H1 (cell line): ENCODE data around the gene NPIPA5.

Source experiments
- CHD2 ChIP-seq: IDR thresholded peaks from 2 replicates; pipeline ENCODE4 v1.6.1; 2012; ENCODE audit warnings: low read length, improper control_type of control experiment
- CTCF ChIP-seq, 3 experiments: IDR thresholded peaks; 1 replicate in 2 of 3; 2 replicates in 1 of 3; pipeline versions ENCODE4 v1.5.1 to v1.6.1; 2011; ENCODE audit warnings: low read length in 3 of 3, mild to moderate bottlenecking in 3 of 3, inconsistent platforms in 2 of 3, low read depth in 1 of 3, moderate library complexity in 1 of 3; ENCODE audit not compliant: insufficient read depth in 1 of 3; ENCODE audit errors: control extremely low read depth in 1 of 3
- EP300 ChIP-seq, 2 experiments: IDR thresholded peaks; 1 replicate in 1 of 2; 2 replicates in 1 of 2; pipeline ENCODE4 v1.6.1; 2011 to 2012; ENCODE audit warnings: low read depth in 2 of 2, low read length in 2 of 2, mild to moderate bottlenecking in 2 of 2, borderline replicate concordance in 1 of 2, inconsistent platforms in 1 of 2, moderate library complexity in 1 of 2
- FOSL1 ChIP-seq: IDR thresholded peaks from 2 replicates; pipeline ENCODE4 v1.6.1; 2011; ENCODE audit warnings: mild to moderate bottlenecking, low read depth, low read length, moderate library complexity; ENCODE audit not compliant: insufficient read depth
- POLR2A ChIP-seq, 2 experiments: IDR thresholded peaks; 1 replicate in 1 of 2; 2 replicates in 1 of 2; pipeline ENCODE4 v1.6.1; 2011; ENCODE audit warnings: low read depth in 2 of 2, low read length in 2 of 2, mild to moderate bottlenecking in 2 of 2; ENCODE audit errors: control extremely low read depth in 1 of 2
- RFX5 ChIP-seq: IDR thresholded peaks from 2 replicates; pipeline ENCODE4 v1.6.1; 2011; ENCODE audit warnings: low read depth, low read length, improper control_type of control experiment, borderline replicate concordance
- TAF1 ChIP-seq: IDR thresholded peaks from 2 replicates; pipeline ENCODE4 v1.6.1; 2011; ENCODE audit warnings: mild to moderate bottlenecking, low read depth, low read length
- ZNF274 ChIP-seq: IDR thresholded peaks from 2 replicates; pipeline ENCODE4 v1.7.0; 2012; ENCODE audit warnings: low read length, borderline replicate concordance; ENCODE audit errors: extremely low read depth

- TF ChIP-seq CHD2 (no peak), RFX5 (no peak), CTCF (IDR thresholded peaks at IDR 0.05; ENCODE audit: control extremely low read depth in 1 of 3, insufficient read depth in 1 of 3, low read depth in 1 of 3, low read length in 3 of 3) (no peak), TAF1 (no peak), POLR2A (IDR thresholded peaks at IDR 0.05; ENCODE audit: control extremely low read depth in 1 of 2, low read depth in 2 of 2, low read length in 2 of 2) (no peak), FOSL1 (no peak), ZNF274 (no peak), EP300 (IDR thresholded peaks at IDR 0.05; ENCODE audit: borderline replicate concordance in 1 of 2, low read depth in 2 of 2, low read length in 2 of 2) (no peak)
These were observed 23.9 kb upstream of the NPIPA5 start for GRCh38 chr16:15401972-15402371.
